Pancreas (tissue), 10 donors: ENCODE results near the gene EDC3. TPM values are rescaled to one million over a fixed set of nuclear protein-coding genes. Genes with fewer than 3 reads are reported as not detected.

Experiments
- ATAC-seq, 4 donors: fragments of 200-7000 bp; cut with Tn5 transposase; one replicate each; pipeline versions ENCODE4 v1.8.0 to v1.9.1; 2020; ENCODE audit warnings: mild to moderate bottlenecking in 4 of 4, moderate library complexity in 4 of 4
- DNase-seq, 6 donors: peaks; one replicate each; pipeline ENCODE4 v3.0.0-alpha.2; 2020
- FAIRE-seq: peaks from 2 replicates; lab custom pipeline; 2012; peaks lifted over from hg19 to GRCh38; lab: Jason Lieb, UNC
- H3K27ac ChIP-seq, 4 donors: fragments of 200-600 bp; sonication (generic); 1 replicate in 3 of 4; 2 replicates in 1 of 4; pipeline versions ENCODE4 v1.5.0 to v1.8.0; 2020
- H3K27me3 ChIP-seq, 4 donors: fragments of 200-600 bp; one replicate each; pipeline ENCODE4 v1.8.0; 2021
- H3K36me3 ChIP-seq, 3 donors: fragments of 200-600 bp; sonication (generic) in 1 of 3; one replicate each; pipeline versions ENCODE4 v1.5.0 to v1.8.0; 2020 to 2021
- H3K4me1 ChIP-seq, 3 donors: fragments of 200-600 bp; one replicate each; pipeline ENCODE4 v1.8.0; 2021
- H3K4me3 ChIP-seq, 4 donors: fragments of 200-600 bp; sonication (generic) in 2 of 4; one replicate each; pipeline versions ENCODE4 v1.5.0 to v1.8.0; 2020 to 2021
- H3K9me3 ChIP-seq, 4 donors: fragments of 200-600 bp; one replicate each; pipeline ENCODE4 v1.8.0; 2021
- CTCF ChIP-seq, 4 donors: fragments of 200-600 bp; sonication (generic) in 3 of 4; IDR thresholded peaks; one replicate each; pipeline versions ENCODE4 v1.5.0 to v1.8.0; 2021; ENCODE audit warnings: antibody characterized with exemption in 4 of 4
- WGBS, 2 donors: extraction: QIAGEN DNeasy Blood & Tissue Kit; methylation state at CpG; one replicate each; pipeline ENCODE4 v1.1.7; 2013; 5-methylcytosine and 5-hydroxymethylcytosine counted together
- intact Hi-C, 3 donors: fragments of 100-400 bp; cut with DNase I; formaldehyde crosslinking; loops; one replicate each; pipeline versions ENCODE4 v1.11.1 to v1.14.2; 2022
- polyA plus RNA-seq, 2 donors: library from polyadenylated mRNA; stranded (reverse); fragments of 200-250 nt; gene quantifications; one replicate each; pipeline ENCODE4 v1.2.3, GENCODE V29; 2013
- total RNA-seq, 6 donors: library from RNA; stranded (reverse); fragmentation: NEBNext Ultra II Directional in 4 of 6; extraction: Animal tissue kit (Norgen Biotek cat#: 25700) in 4 of 6; gene quantifications; one replicate each; pipeline versions ENCODE4 v1.2.1 to v1.2.4, GENCODE V29; 2021 to 2023
- donor health status: healthy with polysubstance abuse.
- donor health status: DM: no; HTN: no; CAD: no; lungs with moderate emphysema.
- donor health status: DM: no; HTN: no; CAD: no.
- donor health status: control.
- donor health status: control.
- donor health status: Bipolar disorder and iron deficiency.
- donor health status: DM: yes; HTN: yes; CAD: no.
- donor health status: DM: no; HTN: no; CAD: no.
- donor health status: DM: no; HTN: no; CAD: no.
- donor health status: DM: yes; HTN: yes; CAD: no.

EDC3 gene
- total and polyA plus RNA-seq, 8 donors, result 7.6 to 19.5 (median 11.5) TPM

- Histone ChIP-seq H3K27ac (no peak overlapping the region), H3K4me1 (peaks cover 24 to 36% (median 28%) of the 10 kb centered on the region in 3 donors), H3K36me3 (no peaks in the 10 kb centered on the region), H3K4me3 (no peak overlapping the region), H3K9me3 (no peaks in the 10 kb centered on the region), H3K27me3 (no peaks in the 10 kb centered on the region)
- ATAC-seq, result no peak
- intact Hi-C loops, result no loop called here
- no peak for FAIRE-seq
- TF ChIP-seq CTCF (IDR thresholded peaks at IDR 0.05), result no peak
- no peak for DNase-seq
Measured at GRCh38 chr15:74646480-74646879, 49.3 kb downstream of the EDC3 start.

- Histone ChIP-seq H3K36me3 (peaks cover 0 to 9% (median 0%) of the 10 kb centered on the region in 3 donors), H3K4me1 (peaks cover 26 to 29% (median 29%) of the 10 kb centered on the region in 3 donors), H3K27me3 (no peaks in the 10 kb centered on the region), H3K27ac (peak overlapping the region in 2 of 4 donors; percentile 20 to 33), H3K4me3 (no peak overlapping the region), H3K9me3 (no peaks in the 10 kb centered on the region)
- WGBS, 2 donors, result 77 to 81% methylated on average over 2 of the region's 2 CpGs
- DNase-seq (no peak), ATAC-seq (peak in 2 of 4 donors; percentile 10 to 16), FAIRE-seq (no peak)
- intact Hi-C loops, result no loop called here
- no peak for TF ChIP-seq CTCF (IDR thresholded peaks at IDR 0.05)
Measured at GRCh38 chr15:74643665-74644204, 52.1 kb downstream of the EDC3 start.

GRCh38 chr15:74642734-74643664 is 52.8 kb downstream of the EDC3 start:
- WGBS, 2 donors, result 17 to 20% methylated on average over 11 of the region's 11 CpGs
- TF ChIP-seq CTCF (IDR thresholded peaks at IDR 0.05), result no peak
- Histone ChIP-seq H3K36me3 (peaks cover 0 to 9% (median 0%) of the 10 kb centered on the region in 3 donors), H3K9me3 (no peaks in the 10 kb centered on the region), H3K27ac (peak overlapping the region; percentile 13 to 38 (median 26)), H3K4me3 (no peak overlapping the region), H3K27me3 (no peaks in the 10 kb centered on the region), H3K4me1 (peaks cover 26 to 29% (median 29%) of the 10 kb centered on the region in 3 donors)
- ATAC-seq (peak; percentile 42 to 66 (median 56)), FAIRE-seq (no peak), DNase-seq (no peak)
- intact Hi-C loops, result no loop called here

GRCh38 chr15:74642348-74642733 is 53.5 kb downstream of the EDC3 start:
- WGBS, 2 donors, result 17 to 22% methylated on average over 4 of the region's 4 CpGs
- H3K36me3 ChIP-seq, result peaks cover 0 to 9% (median 0%) of the 10 kb centered on the region in 3 donors
- TF ChIP-seq CTCF (IDR thresholded peaks at IDR 0.05), result no peak
- FAIRE-seq (no peak), ATAC-seq (peak; percentile 45 to 76 (median 66)), DNase-seq (no peak)
- no peak overlapping the region for H3K4me3 ChIP-seq
- peak overlapping the region; percentile 5 to 38 (median 23) for H3K27ac ChIP-seq
- no peaks in the 10 kb centered on the region for H3K9me3 ChIP-seq
- peaks cover 26 to 29% (median 29%) of the 10 kb centered on the region in 3 donors for H3K4me1 ChIP-seq
- intact Hi-C loops, result no loop called here
- no peaks in the 10 kb centered on the region for H3K27me3 ChIP-seq
